Liver (tissue), 9 donors: Measurements from ENCODE around the gene KCND2. TPM values are rescaled to one million over a fixed set of nuclear protein-coding genes. Genes with fewer than 3 reads are reported as not detected.

Source experiments
- DNase-seq: peaks from one replicate; pipeline ENCODE4 v3.0.0-alpha.2; 2017; ENCODE audit warnings: low spot score
- H3K27ac ChIP-seq, 2 donors: one replicate each; pipeline ENCODE4 v1.7.0; 2013; ENCODE audit warnings: inconsistent platforms in 2 of 2, low read length in 2 of 2, control low read depth in 1 of 2, low read depth in 1 of 2, mild to moderate bottlenecking in 1 of 2
- H3K27me3 ChIP-seq, 4 donors: one replicate each; pipeline versions ENCODE4 v1.6.1 to v1.7.0; 2013; ENCODE audit warnings: low read length in 3 of 4, inconsistent platforms in 1 of 4, mild to moderate bottlenecking in 1 of 4, moderate library complexity in 1 of 4; ENCODE audit not compliant: control insufficient read depth in 4 of 4, insufficient read depth in 4 of 4
- H3K36me3 ChIP-seq, 4 donors: one replicate each; pipeline versions ENCODE4 v1.6.1 to v1.7.0; 2013; ENCODE audit warnings: low read length in 3 of 4, mild to moderate bottlenecking in 3 of 4, low read depth in 1 of 4, moderate library complexity in 1 of 4; ENCODE audit not compliant: control insufficient read depth in 4 of 4, insufficient read depth in 3 of 4
- H3K4me1 ChIP-seq, 4 donors: one replicate each; pipeline versions ENCODE4 v1.6.1 to v1.7.0; 2013; ENCODE audit warnings: low read length in 3 of 4, mild to moderate bottlenecking in 3 of 4, moderate library complexity in 1 of 4; ENCODE audit not compliant: control insufficient read depth in 4 of 4, insufficient read depth in 4 of 4
- H3K4me3 ChIP-seq, 3 donors: one replicate each; pipeline versions ENCODE4 v1.6.1 to v1.7.0; 2013; ENCODE audit warnings: low read length in 3 of 3, control low read depth in 1 of 3, low read depth in 1 of 3, mild to moderate bottlenecking in 1 of 3
- H3K9ac ChIP-seq, 2 donors: one replicate each; pipeline ENCODE4 v1.7.0; 2013; ENCODE audit warnings: low read length in 2 of 2, mild to moderate bottlenecking in 2 of 2, moderate library complexity in 2 of 2, control low read depth in 1 of 2, low read depth in 1 of 2
- H3K9me3 ChIP-seq, 4 donors: one replicate each; pipeline versions ENCODE4 v1.6.1 to v1.7.0; 2013; ENCODE audit warnings: low read length in 3 of 4; ENCODE audit not compliant: control insufficient read depth in 4 of 4
- ATF3 ChIP-seq: IDR thresholded peaks from 2 replicates; pipeline ENCODE4 v1.6.1; 2016; ENCODE audit warnings: antibody characterized with exemption
- CTCF ChIP-seq: fragments of 150-350 bp; IDR thresholded peaks from 2 replicates; pipeline ENCODE4 v1.5.1; 2017; ENCODE audit warnings: improper control_type of control experiment, low read depth, low read length; ENCODE audit not compliant: missing input control
- EGR1 ChIP-seq, 2 donors: IDR thresholded peaks; 2 replicates each; pipeline ENCODE4 v1.6.1; 2016 to 2018; ENCODE audit warnings: antibody characterized with exemption in 2 of 2, low read depth in 2 of 2
- FOXA1 ChIP-seq: IDR thresholded peaks from 2 replicates; pipeline ENCODE4 v1.6.1; 2016; ENCODE audit warnings: antibody characterized with exemption
- FOXA2 ChIP-seq: IDR thresholded peaks from 2 replicates; pipeline ENCODE4 v1.6.1; 2016; ENCODE audit warnings: antibody characterized with exemption
- GABPA ChIP-seq, 2 donors: IDR thresholded peaks in 1 of 2; conservative IDR thresholded peaks in 1 of 2; 2 replicates each; pipeline ENCODE4 v1.6.1; 2016; ENCODE audit warnings: antibody characterized with exemption in 2 of 2, mild to moderate bottlenecking in 1 of 2, moderate library complexity in 1 of 2
- HNF4G ChIP-seq: IDR thresholded peaks from 2 replicates; pipeline ENCODE4 v1.6.1; 2016; ENCODE audit warnings: antibody characterized with exemption
- RAD21 ChIP-seq, 2 donors: IDR thresholded peaks; 2 replicates each; pipeline ENCODE4 v1.6.1; 2016; ENCODE audit warnings: antibody characterized with exemption in 2 of 2, mild to moderate bottlenecking in 2 of 2
- REST ChIP-seq: IDR thresholded peaks from 2 replicates; pipeline ENCODE4 v1.6.1; 2016; ENCODE audit warnings: antibody characterized with exemption, mild to moderate bottlenecking
- SP1 ChIP-seq: IDR thresholded peaks from 2 replicates; pipeline ENCODE4 v1.6.1; 2018; ENCODE audit warnings: antibody characterized with exemption, mild to moderate bottlenecking
- ZBTB33 ChIP-seq: IDR thresholded peaks from 2 replicates; pipeline ENCODE4 v1.6.1; 2016; ENCODE audit warnings: antibody characterized with exemption
- WGBS: extraction: QIAGEN DNeasy Blood & Tissue Kit; methylation state at CpG from one replicate; pipeline ENCODE4 v1.1.7; 2013; 5-methylcytosine and 5-hydroxymethylcytosine counted together
- polyA plus RNA-seq, 2 donors: library from polyadenylated mRNA; stranded (reverse) in 1 of 2; unstranded in 1 of 2; fragments of 200-250 nt in 1 of 2; fragments of >200 nt in 1 of 2; fragmentation: Nextera tagmentation in 1 of 2; extraction: Ambion mirVana in 1 of 2; gene quantifications; one replicate each; pipeline versions ENCODE4 v1.2.1 to v1.2.3, GENCODE V29; 2013 to 2015
- total RNA-seq, 2 donors: library from RNA; depleted of rRNA; stranded (reverse); fragments of >200 nt; gene quantifications; one replicate each; pipeline ENCODE4 v1.2.3, GENCODE V29; 2014
- donor health status: healthy.
- donor health status: healthy.
- donor health status: healthy.
- donor health status: healthy.
- donor health status: healthy.

The KCND2 gene
- total and polyA plus RNA-seq, 4 donors: 0.02 to 0.22 (median 0.07) TPM

GRCh38 chr7:120400806-120401455 lies 128.0 kb downstream of the KCND2 start:
- WGBS: 57% methylated on average over 2 of the region's 2 CpGs
- no peaks in the 10 kb centered on the region for H3K4me1 ChIP-seq
- no peak for DNase-seq

GRCh38 chr7:120402079-120402767 lies 129.2 kb downstream of the KCND2 start:
- DNase-seq: no peak
- 48% methylated on average over 4 of the region's 4 CpGs for WGBS
- Histone ChIP-seq H3K4me1 (no peaks in the 10 kb centered on the region), H3K27ac (no peak overlapping the region), H3K4me3 (no peak overlapping the region), H3K36me3 (no peaks in the 10 kb centered on the region), H3K9me3 (no peaks in the 10 kb centered on the region), H3K27me3 (no peaks in the 10 kb centered on the region), H3K9ac (no peak overlapping the region)
- TF ChIP-seq FOXA1 (no peak), RAD21 (IDR thresholded peaks at IDR 0.05) (no peak), FOXA2 (no peak), REST (no peak), GABPA (IDR thresholded peaks at IDR 0.05 in 1 of 2, conservative IDR thresholded peaks at IDR 0.05 in 1 of 2) (no peak)

More at GRCh38 chr7:120400806-120401455, 128.0 kb downstream of the KCND2 start:
- H3K4me3 ChIP-seq: no peak overlapping the region
- no peaks in the 10 kb centered on the region for H3K9me3 ChIP-seq
- H3K9ac ChIP-seq: no peak overlapping the region
- TF ChIP-seq CTCF (no peak), EGR1 (IDR thresholded peaks at IDR 0.05; ENCODE audit: low read depth in 2 of 2) (no peak), FOXA2 (no peak), HNF4G (no peak), ATF3 (no peak), SP1 (no peak)
- H3K27ac ChIP-seq: no peak overlapping the region
- H3K36me3 ChIP-seq: no peaks in the 10 kb centered on the region
- H3K27me3 ChIP-seq: no peaks in the 10 kb centered on the region

- no peak overlapping the region for H3K4me3 ChIP-seq
- H3K9me3 ChIP-seq: no peaks in the 10 kb centered on the region
- H3K36me3 ChIP-seq: no peaks in the 10 kb centered on the region
- TF ChIP-seq SP1 (no peak), ZBTB33 (no peak), FOXA1 (no peak), FOXA2 (no peak), RAD21 (IDR thresholded peaks at IDR 0.05) (no peak), HNF4G (no peak)
- H3K27ac ChIP-seq: no peak overlapping the region
- no peaks in the 10 kb centered on the region for H3K4me1 ChIP-seq
- no peak overlapping the region for H3K9ac ChIP-seq
- no peak for DNase-seq
- H3K27me3 ChIP-seq: no peaks in the 10 kb centered on the region
- WGBS: 17% methylated on average over 1 of the region's 1 CpG
Observed at GRCh38 chr7:120402801-120403200, 129.8 kb downstream of the KCND2 start.
